Measurements from ENCODE around the gene MEGF6. TPM values are rescaled to one million over a fixed set of nuclear protein-coding genes. Genes with fewer than 3 reads are reported as not detected.

MEGF6 gene
- total and polyA plus RNA-seq, 2 donors (not counting 3 experiments of a cell fraction or from before 2014, with no cell fraction given): 22.5 to 63.7 TPM

DNA sequence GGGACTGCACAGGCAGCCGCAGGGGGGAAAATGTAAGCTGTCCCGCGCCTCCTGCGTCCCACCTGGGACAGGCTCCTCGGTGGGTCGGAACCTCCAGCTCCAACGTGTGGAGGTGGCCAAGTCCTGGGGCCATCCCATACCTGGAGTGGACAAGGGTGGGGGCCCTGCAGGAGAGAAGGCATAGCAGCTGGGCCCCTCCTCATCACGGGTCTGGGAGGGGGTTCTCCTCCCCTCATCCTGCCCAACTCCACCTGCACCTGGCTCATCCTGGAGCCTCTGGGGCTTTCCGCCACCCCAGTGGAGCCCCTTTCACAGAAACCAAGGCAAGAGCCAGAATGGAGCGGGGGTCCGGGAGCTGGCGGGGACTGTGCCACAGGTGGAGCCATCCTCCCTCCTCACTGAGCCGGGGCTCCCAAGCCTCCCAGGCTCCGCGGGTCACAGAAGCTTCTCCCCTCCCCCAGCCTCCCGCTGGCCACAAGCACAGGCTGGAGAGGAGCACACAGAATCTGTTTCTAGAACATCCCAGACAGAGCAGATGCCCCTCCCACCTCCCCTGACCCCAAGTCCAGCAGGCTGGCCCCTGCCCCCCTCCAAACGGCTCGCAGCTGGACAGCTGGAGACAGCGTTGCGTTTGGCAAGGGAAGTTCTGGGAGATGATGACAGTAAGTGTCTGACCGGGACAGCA, 65.8 kb downstream of the MEGF6 start:
- dilution Hi-C loops (cut with MboI; ENCODE audit: extremely low pct_ligation_motif_present, low sequenced_read_pairs): no loop called here
- Histone ChIP-seq H3K9ac (replicated peaks; ENCODE audit: extremely low read depth, insufficient read depth, low read length) (no peak overlapping the region), H3K4me1 (ENCODE audit: control insufficient read depth, extremely low read depth, insufficient read depth, low read length) (peaks cover 9% of the 10 kb centered on the region), H3K36me3 (ENCODE audit: control insufficient read depth in 2 of 2, extremely low read depth in 1 of 2, insufficient read depth in 2 of 2, low read length in 2 of 2) (no peaks in the 10 kb centered on the region), H3K79me2 (ENCODE audit: control insufficient read depth, insufficient read depth, low read length) (no peaks in the 10 kb centered on the region), H3K9me1 (replicated peaks; ENCODE audit: control insufficient read depth, extremely low read depth, insufficient read depth, low read length) (no peaks in the 10 kb centered on the region), H3K27me3 (ENCODE audit: control insufficient read depth in 2 of 2, insufficient read depth in 2 of 2, low read length in 2 of 2) (no peaks in the 10 kb centered on the region), H3K9me3 (replicated peaks; ENCODE audit: control insufficient read depth, insufficient read depth, low read length) (no peaks in the 10 kb centered on the region), H3K27ac (ENCODE audit: insufficient read depth, low read depth, low read length) (no peak overlapping the region), H3K4me2 (ENCODE audit: insufficient read depth, low read length) (no peak overlapping the region), H3K4me3 (replicated peaks in 1 of 3; ENCODE audit: insufficient read depth in 1 of 3, low read depth in 1 of 3, low read length in 3 of 3) (no peak overlapping the region), H2AFZ (ENCODE audit: low read depth, low read length) (no peak overlapping the region), H4K20me1 (replicated peaks; ENCODE audit: control insufficient read depth, extremely low read depth, insufficient read depth, low read length) (no peaks in the 10 kb centered on the region)
- FAIRE-seq: no peak
- no TSS peak for BruUV-seq (replicated peaks)
- CTCF ChIA-PET: interaction anchor here (1.3 kb wide), 1 partner anchor 73 kb away, joined by 3 read pairs; no protein-coding TSS in a partner anchor
- POLR2A ChIA-PET: no interaction called here
- intact Hi-C loops (cut with micrococcal nuclease): no loop called here
- TF ChIP-seq, protein P1, sequence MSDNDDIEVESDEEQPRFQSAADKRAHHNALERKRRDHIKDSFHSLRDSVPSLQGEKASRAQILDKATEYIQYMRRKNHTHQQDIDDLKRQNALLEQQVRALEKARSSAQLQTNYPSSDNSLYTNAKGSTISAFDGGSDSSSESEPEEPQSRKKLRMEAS (IDR thresholded peaks at IDR 0.05; ENCODE audit: insufficient read depth, insufficient read length): no peak
- no peak for TF ChIP-seq EZH2 (IDR thresholded peaks at IDR 0.05; ENCODE audit: borderline replicate concordance, low read depth, low read length, severe bottlenecking)
- no peak for TF ChIP-seq POLR2AphosphoS5 (IDR thresholded peaks at IDR 0.05; ENCODE audit: insufficient read depth, low read depth, low read length)
- TF ChIP-seq GATA2 (IDR thresholded peaks at IDR 0.05; ENCODE audit: insufficient read depth, insufficient read length, low read depth, low read length): no peak
- no peak for TF ChIP-seq MYC (IDR thresholded peaks at IDR 0.05; ENCODE audit: low read depth, low read length)
- no peak for TF ChIP-seq JUN (IDR thresholded peaks at IDR 0.05; ENCODE audit: borderline replicate concordance, insufficient read depth, insufficient read length, low read depth)
- TF ChIP-seq FOS (IDR thresholded peaks at IDR 0.05; ENCODE audit: borderline replicate concordance, insufficient read depth, low read length): no peak
- TF ChIP-seq, protein P2, sequence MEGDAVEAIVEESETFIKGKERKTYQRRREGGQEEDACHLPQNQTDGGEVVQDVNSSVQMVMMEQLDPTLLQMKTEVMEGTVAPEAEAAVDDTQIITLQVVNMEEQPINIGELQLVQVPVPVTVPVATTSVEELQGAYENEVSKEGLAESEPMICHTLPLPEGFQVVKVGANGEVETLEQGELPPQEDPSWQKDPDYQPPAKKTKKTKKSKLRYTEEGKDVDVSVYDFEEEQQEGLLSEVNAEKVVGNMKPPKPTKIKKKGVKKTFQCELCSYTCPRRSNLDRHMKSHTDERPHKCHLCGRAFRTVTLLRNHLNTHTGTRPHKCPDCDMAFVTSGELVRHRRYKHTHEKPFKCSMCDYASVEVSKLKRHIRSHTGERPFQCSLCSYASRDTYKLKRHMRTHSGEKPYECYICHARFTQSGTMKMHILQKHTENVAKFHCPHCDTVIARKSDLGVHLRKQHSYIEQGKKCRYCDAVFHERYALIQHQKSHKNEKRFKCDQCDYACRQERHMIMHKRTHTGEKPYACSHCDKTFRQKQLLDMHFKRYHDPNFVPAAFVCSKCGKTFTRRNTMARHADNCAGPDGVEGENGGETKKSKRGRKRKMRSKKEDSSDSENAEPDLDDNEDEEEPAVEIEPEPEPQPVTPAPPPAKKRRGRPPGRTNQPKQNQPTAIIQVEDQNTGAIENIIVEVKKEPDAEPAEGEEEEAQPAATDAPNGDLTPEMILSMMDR (IDR thresholded peaks at IDR 0.05; ENCODE audit: extremely low read depth in 1 of 2, insufficient read depth in 1 of 2, low read depth in 1 of 2, low read length in 2 of 2): no peak
- no peak for TF ChIP-seq POLR2A (IDR thresholded peaks at IDR 0.05; ENCODE audit: low read depth, low read length)
- DNase-seq (ENCODE audit: low read depth, low spot score): no peak

Measured in endothelial cell of umbilical vein (primary cell).